Lower leg skin (tissue), 3 donors: ENCODE measurements around the gene RFNG.

Experiments used
- CTCF ChIP-seq, 3 donors: fragments of 450-650 bp; IDR thresholded peaks; one replicate each; pipeline ENCODE4 v1.5.1; 2016; ENCODE audit warnings: antibody characterized with exemption in 3 of 3, mild to moderate bottlenecking in 3 of 3, moderate library complexity in 2 of 3
- POLR2A ChIP-seq, 2 donors: fragments of 450-650 bp; IDR thresholded peaks; one replicate each; pipeline ENCODE4 v1.6.1; 2016 to 2017; ENCODE audit warnings: antibody characterized with exemption in 2 of 2, mild to moderate bottlenecking in 1 of 2, moderate library complexity in 1 of 2

GRCh38 chr17:82060614-82061013 lies 9.0 kb upstream of the RFNG start:
- TF ChIP-seq CTCF (IDR thresholded peaks at IDR 0.05) (no peak), POLR2A (IDR thresholded peaks at IDR 0.05) (no peak)
